Ascending aorta (tissue), 2 donors: ENCODE data around the gene ZDHHC20. TPM values are rescaled to one million over a fixed set of nuclear protein-coding genes. Genes with fewer than 3 reads are reported as not detected.

Experiments used
- DNase-seq, 2 donors: peaks; one replicate each; pipeline ENCODE4 v3.0.0-alpha.2; 2019; ENCODE audit warnings: low spot score in 2 of 2
- H3K27ac ChIP-seq, 2 donors: fragments of 200-600 bp; sonication (generic); one replicate each; pipeline ENCODE4 v1.5.1; 2016 to 2017; ENCODE audit warnings: mild to moderate bottlenecking in 1 of 2
- H3K27me3 ChIP-seq: fragments of 200-600 bp; sonication (generic); one replicate; pipeline ENCODE4 v1.5.1; 2017
- H3K36me3 ChIP-seq, 2 donors: fragments of 200-600 bp; sonication (generic); one replicate each; pipeline ENCODE4 v1.5.1; 2016
- H3K4me1 ChIP-seq, 2 donors: fragments of 200-600 bp; sonication (generic); one replicate each; pipeline ENCODE4 v1.5.1; 2016 to 2017; ENCODE audit warnings: mild to moderate bottlenecking in 1 of 2
- H3K4me3 ChIP-seq, 2 donors: fragments of 200-600 bp; sonication (generic); one replicate each; pipeline ENCODE4 v1.5.1; 2016 to 2017; ENCODE audit warnings: mild to moderate bottlenecking in 1 of 2
- H3K9me3 ChIP-seq, 2 donors: fragments of 200-600 bp; sonication (generic); one replicate each; pipeline ENCODE4 v1.5.1; 2016
- CTCF ChIP-seq, 3 experiments: fragments of 200-600 bp in 2 of 3; fragments of 450-650 bp in 1 of 3; sonication (generic) in 2 of 3; IDR thresholded peaks; one replicate each; pipeline ENCODE4 v1.5.1; 2016 to 2019; ENCODE audit warnings: antibody characterized with exemption in 3 of 3, mild to moderate bottlenecking in 1 of 3, moderate library complexity in 1 of 3
- intact Hi-C: fragments of 100-400 bp; cut with DNase I; formaldehyde crosslinking; loops from one replicate; pipeline ENCODE4 v1.15.1; 2023
- total RNA-seq: library from RNA; depleted of rRNA; stranded (reverse); fragments of >200 nt; gene quantifications from one replicate; pipeline ENCODE4 v1.1.0, GENCODE V29; 2016

Gene ZDHHC20
- total RNA-seq, 1 donor from 2014 or later = 39.8 TPM

- TF ChIP-seq CTCF (IDR thresholded peaks at IDR 0.05) = no peak
- Histone ChIP-seq H3K27me3 (no peaks in the 10 kb centered on the region), H3K27ac (no peak overlapping the region), H3K9me3 (no peaks in the 10 kb centered on the region), H3K36me3 (no peaks in the 10 kb centered on the region), H3K4me3 (no peak overlapping the region), H3K4me1 (no peaks in the 10 kb centered on the region)
- no peak for DNase-seq
- intact Hi-C loops = no loop called here
Measured at GRCh38 chr13:21361706-21362105, 97.4 kb downstream of the ZDHHC20 start.

- intact Hi-C loops = no loop called here
- no peak overlapping the region for H3K4me3 ChIP-seq
- H3K9me3 ChIP-seq = no peaks in the 10 kb centered on the region
- DNase-seq = no peak
- no peak for TF ChIP-seq CTCF (IDR thresholded peaks at IDR 0.05)
- H3K27ac ChIP-seq = no peak overlapping the region
- H3K27me3 ChIP-seq = no peaks in the 10 kb centered on the region
- no peaks in the 10 kb centered on the region for H3K36me3 ChIP-seq
- no peaks in the 10 kb centered on the region for H3K4me1 ChIP-seq
Measured at GRCh38 chr13:21361123-21361522, 98.0 kb downstream of the ZDHHC20 start.

DNA sequence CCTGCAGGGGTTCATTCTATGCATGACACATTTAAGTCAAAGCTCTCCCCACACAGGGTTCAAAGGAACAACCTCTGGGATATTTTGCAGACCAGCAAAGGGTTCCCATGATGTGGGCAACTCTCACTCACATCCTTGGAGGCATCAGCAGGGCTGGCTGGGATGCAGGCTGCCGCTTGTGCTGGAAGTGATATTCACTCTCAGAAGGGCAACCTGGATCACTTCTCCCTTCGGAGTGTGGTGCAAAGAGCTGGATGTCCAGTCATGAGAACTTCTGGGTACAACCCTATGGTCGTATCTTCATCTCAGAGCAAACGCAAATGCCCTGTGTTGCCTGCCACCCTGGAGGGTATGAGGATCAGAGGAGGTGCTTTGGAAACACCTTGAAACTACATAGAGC is 98.6 kb downstream of the ZDHHC20 start:
- H3K9me3 ChIP-seq = no peaks in the 10 kb centered on the region
- intact Hi-C loops = no loop called here
- no peak overlapping the region for H3K4me3 ChIP-seq
- no peaks in the 10 kb centered on the region for H3K36me3 ChIP-seq
- no peak overlapping the region for H3K27ac ChIP-seq
- no peaks in the 10 kb centered on the region for H3K27me3 ChIP-seq
- H3K4me1 ChIP-seq = no peaks in the 10 kb centered on the region
- no peak for DNase-seq
- TF ChIP-seq CTCF (IDR thresholded peaks at IDR 0.05) = no peak

DNA sequence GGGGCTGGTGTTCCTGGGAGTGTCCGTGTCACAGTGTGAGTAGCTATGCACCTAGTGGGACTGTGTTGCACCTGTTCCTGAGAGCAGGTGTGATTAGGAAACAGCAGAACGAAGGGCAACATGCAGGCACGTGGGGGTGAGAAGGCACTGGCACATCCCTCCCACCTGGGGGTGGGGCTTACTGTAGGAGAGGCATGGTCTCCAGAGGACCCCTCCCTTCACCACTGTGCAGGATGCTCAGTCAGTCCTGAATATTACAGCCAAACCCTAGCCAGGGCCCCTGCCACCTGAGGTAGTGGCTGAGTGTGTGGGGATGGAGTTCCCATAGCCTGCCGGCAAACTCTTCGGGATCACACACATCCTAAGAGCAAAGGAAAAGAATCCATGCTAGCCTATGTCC is 99.2 kb downstream of the ZDHHC20 start:
- DNase-seq = no peak
- no peak overlapping the region for H3K4me3 ChIP-seq
- intact Hi-C loops = no loop called here
- no peaks in the 10 kb centered on the region for H3K36me3 ChIP-seq
- H3K4me1 ChIP-seq = no peaks in the 10 kb centered on the region
- no peak overlapping the region for H3K27ac ChIP-seq
- no peaks in the 10 kb centered on the region for H3K27me3 ChIP-seq
- TF ChIP-seq CTCF (IDR thresholded peaks at IDR 0.05) = no peak
- H3K9me3 ChIP-seq = no peaks in the 10 kb centered on the region

- Histone ChIP-seq H3K27ac (no peak overlapping the region), H3K36me3 (no peaks in the 10 kb centered on the region), H3K4me1 (no peaks in the 10 kb centered on the region), H3K4me3 (no peak overlapping the region), H3K27me3 (no peaks in the 10 kb centered on the region), H3K9me3 (no peaks in the 10 kb centered on the region)
- DNase-seq = no peak
- TF ChIP-seq CTCF (IDR thresholded peaks at IDR 0.05) = no peak
- intact Hi-C loops = no loop called here
Measured at GRCh38 chr13:21355304-21355703, 103.8 kb downstream of the ZDHHC20 start.

DNA sequence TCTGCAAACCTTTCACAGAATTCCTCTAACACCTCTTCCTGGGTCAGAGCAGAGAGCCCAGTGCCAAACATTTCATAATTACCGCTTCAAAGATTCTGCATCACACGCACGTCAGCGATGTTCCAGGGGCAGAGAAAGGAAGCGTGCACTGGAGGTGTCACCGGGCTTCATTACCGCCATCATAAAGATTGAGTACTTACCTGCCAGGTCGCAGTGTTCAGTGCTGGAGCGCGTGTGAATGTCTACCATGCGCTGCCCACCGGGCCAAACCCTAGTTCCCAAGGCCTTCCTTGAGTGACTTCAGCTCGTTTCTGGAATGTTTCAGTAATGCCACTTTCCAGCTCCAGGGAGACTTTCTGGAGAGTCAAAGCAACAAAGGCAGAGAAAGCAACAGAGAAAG is 104.4 kb downstream of the ZDHHC20 start:
- no peaks in the 10 kb centered on the region for H3K27me3 ChIP-seq
- H3K4me3 ChIP-seq = no peak overlapping the region
- no peak for DNase-seq
- H3K4me1 ChIP-seq = no peaks in the 10 kb centered on the region
- no peak overlapping the region for H3K27ac ChIP-seq
- TF ChIP-seq CTCF (IDR thresholded peaks at IDR 0.05) = no peak
- H3K9me3 ChIP-seq = no peaks in the 10 kb centered on the region
- H3K36me3 ChIP-seq = no peaks in the 10 kb centered on the region
- intact Hi-C loops = no loop called here
